ENCODE results near the gene OBSCN. TPM values are rescaled to one million over a fixed set of nuclear protein-coding genes. Genes with fewer than 3 reads are reported as not detected.

The OBSCN gene
- total RNA-seq, 1 donor from 2014 or later = 5.1 TPM

DNA sequence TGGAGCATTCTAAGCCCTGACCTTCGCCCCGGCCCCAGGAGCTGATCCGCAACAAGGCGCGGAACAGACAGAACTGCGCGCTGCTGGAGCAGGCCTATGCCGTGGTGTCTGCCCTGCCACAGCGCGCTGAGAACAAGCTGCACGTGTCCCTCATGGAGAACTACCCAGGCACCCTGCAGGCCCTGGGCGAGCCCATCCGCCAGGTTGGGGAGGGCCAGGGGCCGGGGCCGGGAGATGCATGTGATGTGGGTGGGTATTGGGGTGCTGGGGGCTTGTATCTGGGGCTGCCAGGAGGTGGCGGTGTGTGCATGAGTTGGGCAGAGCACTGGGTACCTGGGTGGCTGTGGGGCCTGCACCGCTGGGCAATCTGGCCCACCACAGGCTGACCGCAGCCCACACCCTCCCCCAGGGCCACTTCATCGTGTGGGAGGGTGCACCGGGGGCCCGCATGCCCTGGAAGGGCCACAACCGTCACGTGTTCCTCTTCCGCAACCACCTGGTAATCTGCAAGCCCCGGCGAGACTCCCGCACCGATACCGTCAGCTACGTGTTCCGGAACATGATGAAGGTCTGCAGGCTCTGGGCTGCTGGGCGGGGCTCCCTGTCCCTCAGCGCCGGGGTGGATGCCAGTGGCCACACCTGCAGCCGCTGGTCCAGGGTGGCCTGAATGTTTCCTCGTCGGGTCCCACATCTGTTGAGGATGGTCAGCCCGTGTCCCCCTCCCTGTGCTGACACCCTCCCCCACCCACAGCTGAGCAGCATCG, 133.0 kb downstream of the OBSCN start:
- Mint-ChIP-seq H3K4me3 (no peak overlapping the region), H3K27me3 (ENCODE audit: insufficient read depth, low read depth) (no peaks in the 10 kb centered on the region), H3K4me1 (peaks cover 5% of the 10 kb centered on the region), H3K27ac (no peak overlapping the region), H3K36me3 (peaks cover 11% of the 10 kb centered on the region), H3K9me3 (no peaks in the 10 kb centered on the region)
- Histone ChIP-seq H3K27me3 (no peaks in the 10 kb centered on the region), H3K4me1 (no peaks in the 10 kb centered on the region), H3K4me2 (no peak overlapping the region), H3K4me3 (no peak overlapping the region), H4K20me1 (ENCODE audit: low read depth) (no peaks in the 10 kb centered on the region), H3K9ac (no peak overlapping the region), H2AFZ (replicated peaks) (no peak overlapping the region), H3F3A (ENCODE audit: low read depth) (peaks cover 6% of the 10 kb centered on the region), H3K9me3 (ENCODE audit: low read depth) (no peaks in the 10 kb centered on the region), H3K79me2 (ENCODE audit: low read depth) (no peaks in the 10 kb centered on the region), H3K36me3 (peaks cover 6% of the 10 kb centered on the region), H3K27ac (no peak overlapping the region)
- DNase-seq (ENCODE audit: low spot score) = peak; percentile 42
- TF ChIP-seq EZH2 (IDR thresholded peaks at IDR 0.05) (no peak), EZH2phosphoT487 (IDR thresholded peaks at IDR 0.05) (no peak)
- TF ChIP-seq, protein P1, sequence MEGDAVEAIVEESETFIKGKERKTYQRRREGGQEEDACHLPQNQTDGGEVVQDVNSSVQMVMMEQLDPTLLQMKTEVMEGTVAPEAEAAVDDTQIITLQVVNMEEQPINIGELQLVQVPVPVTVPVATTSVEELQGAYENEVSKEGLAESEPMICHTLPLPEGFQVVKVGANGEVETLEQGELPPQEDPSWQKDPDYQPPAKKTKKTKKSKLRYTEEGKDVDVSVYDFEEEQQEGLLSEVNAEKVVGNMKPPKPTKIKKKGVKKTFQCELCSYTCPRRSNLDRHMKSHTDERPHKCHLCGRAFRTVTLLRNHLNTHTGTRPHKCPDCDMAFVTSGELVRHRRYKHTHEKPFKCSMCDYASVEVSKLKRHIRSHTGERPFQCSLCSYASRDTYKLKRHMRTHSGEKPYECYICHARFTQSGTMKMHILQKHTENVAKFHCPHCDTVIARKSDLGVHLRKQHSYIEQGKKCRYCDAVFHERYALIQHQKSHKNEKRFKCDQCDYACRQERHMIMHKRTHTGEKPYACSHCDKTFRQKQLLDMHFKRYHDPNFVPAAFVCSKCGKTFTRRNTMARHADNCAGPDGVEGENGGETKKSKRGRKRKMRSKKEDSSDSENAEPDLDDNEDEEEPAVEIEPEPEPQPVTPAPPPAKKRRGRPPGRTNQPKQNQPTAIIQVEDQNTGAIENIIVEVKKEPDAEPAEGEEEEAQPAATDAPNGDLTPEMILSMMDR (IDR thresholded peaks at IDR 0.05) = peak; percentile 52

DNA sequence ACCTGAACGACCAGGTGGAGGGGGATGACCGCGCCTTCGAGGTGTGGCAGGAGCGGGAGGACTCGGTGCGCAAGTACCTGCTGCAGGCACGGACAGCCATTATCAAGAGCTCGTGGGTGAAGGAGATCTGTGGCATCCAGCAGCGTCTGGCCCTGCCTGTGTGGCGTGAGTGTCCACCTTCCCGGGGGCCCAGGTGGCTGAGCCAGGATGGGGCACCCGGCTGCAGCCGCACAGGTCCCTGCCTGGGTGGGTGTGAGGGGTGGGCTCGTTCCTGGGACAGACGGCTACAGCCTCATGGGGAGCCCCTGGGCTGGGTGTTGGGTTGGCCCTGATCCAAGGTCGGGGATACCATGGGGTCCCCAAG, 133.6 kb downstream of the OBSCN start:
- Histone ChIP-seq H3K27me3 (no peaks in the 10 kb centered on the region), H3K9ac (no peak overlapping the region), H3K36me3 (peaks cover 6% of the 10 kb centered on the region), H2AFZ (replicated peaks) (no peak overlapping the region), H3K79me2 (ENCODE audit: low read depth) (no peaks in the 10 kb centered on the region), H3K4me1 (no peaks in the 10 kb centered on the region), H3K4me2 (no peak overlapping the region), H3K9me3 (ENCODE audit: low read depth) (no peaks in the 10 kb centered on the region), H3K4me3 (no peak overlapping the region), H4K20me1 (ENCODE audit: low read depth) (no peaks in the 10 kb centered on the region), H3F3A (ENCODE audit: low read depth) (peaks cover 6% of the 10 kb centered on the region), H3K27ac (no peak overlapping the region)
- Mint-ChIP-seq H3K9me3 (no peaks in the 10 kb centered on the region), H3K27ac (no peak overlapping the region), H3K36me3 (peaks cover 11% of the 10 kb centered on the region), H3K4me3 (no peak overlapping the region), H3K27me3 (ENCODE audit: insufficient read depth, low read depth) (no peaks in the 10 kb centered on the region), H3K4me1 (peaks cover 8% of the 10 kb centered on the region)
- DNase-seq (ENCODE audit: low spot score) = no peak
- no peak for TF ChIP-seq EZH2 (IDR thresholded peaks at IDR 0.05)
- TF ChIP-seq, protein P1 (IDR thresholded peaks at IDR 0.05) = no peak
- no peak for TF ChIP-seq EZH2phosphoT487 (IDR thresholded peaks at IDR 0.05)

DNA sequence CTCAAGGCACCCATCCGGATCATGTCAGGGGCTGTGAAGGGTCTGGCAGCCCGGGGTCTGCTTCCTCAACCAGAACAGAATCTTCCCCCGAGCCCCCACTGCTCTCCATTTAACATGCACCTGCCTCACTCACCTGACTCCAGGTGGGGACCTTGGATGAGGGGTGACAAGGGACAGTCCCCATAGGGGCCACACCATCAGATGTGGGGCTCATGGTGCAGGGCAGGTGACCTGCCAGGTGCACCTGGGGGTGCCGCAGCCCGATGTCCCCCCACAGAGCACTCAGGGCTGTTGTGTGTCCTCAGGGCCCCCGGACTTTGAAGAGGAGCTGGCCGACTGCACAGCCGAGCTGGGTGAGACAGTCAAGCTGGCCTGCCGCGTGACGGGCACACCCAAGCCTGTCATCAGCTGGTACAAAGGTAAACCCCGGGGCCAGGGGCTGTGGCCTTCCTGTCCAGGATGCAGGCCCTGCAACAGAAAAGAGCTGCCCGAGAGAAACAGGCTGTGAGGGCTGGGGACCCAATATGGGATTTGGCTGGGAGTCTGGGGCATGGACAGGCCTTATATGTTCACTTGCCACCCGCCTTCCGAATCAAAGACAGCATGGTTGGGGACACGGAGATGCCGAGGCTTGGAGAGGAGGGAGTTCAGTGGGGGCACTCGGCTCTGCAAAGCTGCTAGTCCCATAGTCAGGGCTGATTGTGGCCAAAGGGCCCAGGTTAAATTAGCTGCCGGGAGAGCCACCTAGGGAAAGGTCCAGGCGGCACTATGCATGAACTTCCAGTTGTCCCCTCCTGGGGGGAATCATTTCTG, 134.2 kb downstream of the OBSCN start:
- Histone ChIP-seq H3K9ac (no peak overlapping the region), H3K4me1 (no peaks in the 10 kb centered on the region), H3K4me3 (no peak overlapping the region), H3K4me2 (no peak overlapping the region), H4K20me1 (ENCODE audit: low read depth) (no peaks in the 10 kb centered on the region), H2AFZ (replicated peaks) (no peak overlapping the region), H3K27ac (no peak overlapping the region), H3F3A (ENCODE audit: low read depth) (peaks cover 6% of the 10 kb centered on the region), H3K36me3 (peaks cover 6% of the 10 kb centered on the region), H3K27me3 (no peaks in the 10 kb centered on the region), H3K79me2 (ENCODE audit: low read depth) (no peaks in the 10 kb centered on the region), H3K9me3 (ENCODE audit: low read depth) (no peaks in the 10 kb centered on the region)
- H3K36me3 Mint-ChIP-seq = peaks cover 11% of the 10 kb centered on the region
- no peaks in the 10 kb centered on the region for H3K9me3 Mint-ChIP-seq
- TF ChIP-seq, protein P1 (IDR thresholded peaks at IDR 0.05) = no peak
- TF ChIP-seq EZH2phosphoT487 (IDR thresholded peaks at IDR 0.05) (no peak), EZH2 (IDR thresholded peaks at IDR 0.05) (no peak)
- H3K4me3 Mint-ChIP-seq = no peak overlapping the region
- DNase-seq (ENCODE audit: low spot score) = no peak
- H3K27ac Mint-ChIP-seq = no peak overlapping the region
- H3K4me1 Mint-ChIP-seq = peaks cover 4% of the 10 kb centered on the region
- H3K27me3 Mint-ChIP-seq (ENCODE audit: insufficient read depth, low read depth) = no peaks in the 10 kb centered on the region
